GM19397 (cell line): ENCODE measurements around the gene SNAPC2.
"Not testable (repeated sequence)": the region's sequence is repeated elsewhere in the genome, so short reads cannot be mapped to it uniquely, and the experiment has no call there.

Experiments used
- ATAC-seq: cut with Tn5 transposase; IDR thresholded peaks from one replicate; pipeline ENCODE4 v1.9.1; 2021; ENCODE audit warnings: mild to moderate bottlenecking, moderate library complexity; ENCODE audit not compliant: unreplicated experiment

SNAPC2 gene

DNA sequence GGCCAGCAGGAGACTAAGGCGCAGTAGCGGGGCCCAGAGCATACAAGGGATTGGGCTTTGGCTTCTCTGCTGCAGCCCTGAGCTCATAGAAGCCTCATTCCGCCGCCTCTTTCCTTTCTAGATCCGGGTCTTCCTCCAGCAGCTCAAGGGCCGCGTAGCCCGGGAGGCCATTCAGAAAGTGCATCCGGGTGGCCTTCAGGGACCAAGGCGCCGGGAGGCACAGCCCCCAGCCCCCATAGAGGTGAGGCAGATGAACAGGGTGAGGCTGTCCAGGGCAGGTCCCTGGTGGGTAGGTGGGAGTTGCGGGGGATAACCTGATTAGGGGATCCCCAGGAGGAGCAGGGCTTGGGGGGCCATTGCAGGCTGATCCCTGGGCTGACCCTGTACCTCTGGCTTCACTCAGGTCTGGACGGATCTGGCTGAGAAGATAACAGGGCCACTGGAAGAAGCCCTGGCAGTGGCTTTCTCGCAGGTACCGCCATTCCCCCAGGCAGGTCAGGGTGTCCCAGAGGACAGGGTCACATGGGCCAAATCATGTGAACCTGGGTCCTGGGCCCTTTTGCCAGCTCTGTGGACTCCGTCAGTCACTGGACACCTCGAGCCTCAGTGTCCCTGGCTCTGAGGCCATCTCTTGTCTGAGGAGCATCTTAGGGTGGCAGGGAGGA, 1.3 kb downstream of the SNAPC2 start:
- no peak for ATAC-seq

DNA sequence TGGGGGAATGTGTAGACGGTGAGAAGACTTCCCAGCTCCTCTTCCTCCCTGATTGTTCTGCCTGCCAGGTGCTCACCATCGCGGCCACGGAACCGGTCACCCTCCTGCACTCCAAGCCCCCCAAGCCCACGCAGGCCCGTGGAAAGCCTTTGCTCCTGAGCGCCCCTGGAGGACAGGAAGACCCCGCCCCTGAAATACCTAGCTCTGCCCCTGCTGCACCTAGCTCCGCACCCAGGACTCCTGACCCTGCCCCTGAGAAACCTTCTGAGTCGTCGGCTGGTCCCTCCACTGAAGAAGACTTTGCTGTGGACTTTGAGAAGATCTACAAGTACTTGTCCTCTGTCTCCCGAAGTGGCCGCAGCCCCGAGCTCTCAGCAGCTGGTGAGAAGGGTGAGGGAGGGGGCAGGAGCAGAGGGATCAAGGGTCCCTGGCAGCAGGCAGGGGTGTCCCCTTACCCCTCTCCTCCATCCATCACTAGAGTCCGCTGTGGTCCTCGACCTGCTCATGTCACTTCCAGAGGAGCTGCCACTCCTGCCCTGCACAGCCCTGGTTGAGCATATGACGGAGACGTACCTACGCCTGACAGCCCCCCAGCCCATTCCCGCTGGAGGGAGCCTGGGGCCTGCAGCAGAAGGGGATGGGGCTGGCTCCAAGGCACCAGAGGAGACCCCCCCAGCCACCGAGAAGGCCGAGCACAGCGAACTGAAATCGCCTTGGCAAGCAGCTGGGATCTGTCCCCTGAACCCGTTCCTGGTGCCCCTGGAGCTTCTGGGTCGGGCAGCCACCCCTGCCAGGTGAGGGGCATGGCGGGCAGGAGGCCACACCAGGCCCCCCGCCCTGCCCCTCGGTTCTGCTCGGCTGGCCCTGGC, 2.1 kb downstream of the SNAPC2 start:
- no peak for ATAC-seq

DNA sequence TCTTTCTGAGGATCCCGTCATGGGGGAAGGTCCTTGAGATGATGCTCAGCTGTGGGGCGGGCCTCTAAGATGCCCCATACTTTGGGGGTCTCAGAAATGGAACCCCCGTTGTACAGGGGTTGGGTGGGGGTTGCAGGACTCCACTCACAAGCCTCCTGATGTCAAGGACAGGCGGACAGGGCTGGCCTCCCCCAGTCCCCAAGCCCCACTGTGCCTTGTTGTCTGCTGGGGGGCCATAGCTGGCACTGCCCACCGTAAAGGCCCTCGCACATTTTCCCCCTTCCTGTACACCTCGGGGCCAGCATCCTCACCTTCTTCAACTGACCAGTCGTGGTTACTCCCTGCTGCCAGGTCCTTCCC, 2.7 kb downstream of the SNAPC2 start:
- ATAC-seq, result no peak

DNA sequence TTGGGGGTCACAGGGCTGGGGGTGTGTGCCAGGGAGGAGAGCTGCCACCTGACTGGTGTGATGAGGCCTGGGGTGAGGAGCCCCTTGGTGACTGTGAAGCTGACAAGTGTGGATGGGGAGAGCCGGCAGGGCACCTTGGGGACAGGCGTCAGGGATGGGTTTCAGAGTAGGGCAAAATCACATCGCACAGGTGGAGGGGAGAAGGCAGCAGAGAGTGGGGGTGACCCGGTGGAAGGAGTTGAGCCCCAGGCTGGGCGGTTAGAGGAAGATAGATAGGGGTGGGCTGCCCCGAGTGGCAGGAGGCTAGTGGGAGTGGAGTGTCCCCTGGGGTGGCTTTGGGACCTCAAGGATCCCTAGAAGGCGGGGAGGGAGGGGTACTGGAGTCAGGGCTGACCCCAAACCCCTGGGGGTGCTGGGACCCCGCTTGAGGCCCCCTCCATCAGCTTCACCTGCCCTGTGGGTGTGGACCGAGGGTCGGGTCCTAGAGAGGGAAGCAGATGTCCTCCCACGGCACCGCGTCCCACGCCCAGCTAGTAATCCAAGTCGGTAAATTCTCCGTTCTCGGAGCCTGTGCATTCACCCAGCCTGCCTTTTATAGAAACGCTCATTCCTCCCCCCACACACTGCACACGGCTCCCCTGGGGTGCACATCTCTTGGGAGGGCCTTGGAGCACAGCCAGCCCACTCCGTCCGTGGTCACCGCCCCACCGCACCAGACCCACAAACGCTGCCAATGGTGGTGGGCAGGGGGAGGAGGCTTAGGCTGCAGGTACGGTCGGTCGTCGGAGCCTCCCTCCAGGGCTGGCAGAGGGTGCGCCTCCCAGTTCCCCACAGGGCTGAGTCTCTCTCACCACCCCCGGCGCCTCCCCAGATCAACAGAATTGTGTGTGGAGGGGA, 3.4 kb downstream of the SNAPC2 start:
- ATAC-seq, result no peak

DNA sequence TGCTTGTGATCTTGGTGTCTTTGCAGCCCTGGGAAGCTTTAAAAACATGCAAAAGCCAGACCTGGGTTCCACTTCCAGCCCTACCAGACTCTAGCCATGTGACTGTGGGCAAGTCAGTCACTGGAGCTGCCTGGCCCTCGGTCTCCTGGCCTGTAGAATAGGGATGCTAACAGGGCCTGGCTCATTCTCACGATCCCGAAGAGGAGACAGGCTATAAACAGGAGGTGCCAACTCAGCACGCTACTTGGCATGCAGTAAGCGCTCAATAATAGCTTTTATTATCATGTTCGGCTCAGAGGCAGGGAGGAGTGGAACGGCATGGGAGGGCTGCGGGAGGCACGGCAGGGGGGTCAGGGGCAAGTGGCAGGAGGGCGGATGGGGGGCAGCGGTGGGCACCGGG, 4.1 kb downstream of the SNAPC2 start:
- ATAC-seq, result no peak

DNA sequence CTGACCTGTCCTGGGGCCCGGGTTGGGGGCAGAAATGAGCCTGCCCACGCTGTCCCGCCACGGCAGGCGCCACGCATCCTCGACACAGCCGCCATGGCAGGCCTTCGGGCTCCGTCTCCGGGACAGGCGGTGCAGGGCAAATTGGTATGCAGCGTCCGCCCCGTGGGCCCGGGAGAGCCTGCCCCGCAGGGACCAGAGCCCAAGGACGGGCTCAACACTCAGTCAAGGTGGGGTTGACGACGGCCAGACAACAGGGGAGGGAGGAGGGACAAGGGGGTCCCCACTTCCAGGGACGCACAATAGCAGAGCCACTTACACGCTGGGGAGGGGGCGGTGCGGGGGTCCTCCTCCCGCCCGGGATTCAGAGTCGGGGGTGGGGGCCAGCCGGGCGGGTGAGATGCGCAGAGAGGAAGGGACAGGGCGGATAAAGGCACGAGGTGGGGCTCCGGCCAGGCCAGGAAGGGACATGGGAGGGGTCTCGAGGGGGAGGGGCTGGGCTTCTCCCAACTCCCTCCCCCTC, 4.6 kb downstream of the SNAPC2 start:
- no peak for ATAC-seq

DNA sequence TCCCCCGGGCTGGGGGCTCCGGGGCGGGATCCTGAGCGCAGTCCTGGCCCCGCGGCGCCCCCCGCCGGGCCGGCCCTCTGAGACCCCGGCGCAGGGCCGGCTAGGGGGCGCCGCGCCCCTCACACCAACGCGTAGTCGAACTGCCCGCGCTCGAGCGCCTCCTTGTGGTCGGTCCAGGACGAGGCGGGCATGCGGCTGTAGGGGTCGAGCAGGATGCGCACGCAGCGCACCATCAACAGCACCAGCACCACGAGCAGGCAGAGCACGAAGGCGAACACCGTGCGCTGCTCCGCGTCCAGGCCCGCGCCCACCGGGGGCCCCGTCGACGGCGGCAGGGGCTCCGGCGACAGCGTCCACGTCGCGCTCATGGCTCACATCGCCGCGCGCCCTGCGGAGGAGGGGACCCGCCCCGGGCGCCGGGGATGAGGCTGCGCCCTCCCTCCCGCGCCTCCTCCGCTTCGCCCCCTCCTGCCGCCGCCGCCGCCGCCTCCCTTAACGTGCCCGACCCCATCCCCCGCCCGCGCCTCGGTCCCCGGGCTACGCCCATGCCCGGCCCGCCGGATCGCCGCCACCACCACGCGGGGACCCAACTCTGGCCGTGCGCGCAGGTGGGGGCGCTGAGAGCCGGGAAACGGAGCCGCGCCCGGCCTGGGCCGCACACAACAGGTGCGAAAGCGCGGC, 5.2 kb downstream of the SNAPC2 start:
- no peak for ATAC-seq

DNA sequence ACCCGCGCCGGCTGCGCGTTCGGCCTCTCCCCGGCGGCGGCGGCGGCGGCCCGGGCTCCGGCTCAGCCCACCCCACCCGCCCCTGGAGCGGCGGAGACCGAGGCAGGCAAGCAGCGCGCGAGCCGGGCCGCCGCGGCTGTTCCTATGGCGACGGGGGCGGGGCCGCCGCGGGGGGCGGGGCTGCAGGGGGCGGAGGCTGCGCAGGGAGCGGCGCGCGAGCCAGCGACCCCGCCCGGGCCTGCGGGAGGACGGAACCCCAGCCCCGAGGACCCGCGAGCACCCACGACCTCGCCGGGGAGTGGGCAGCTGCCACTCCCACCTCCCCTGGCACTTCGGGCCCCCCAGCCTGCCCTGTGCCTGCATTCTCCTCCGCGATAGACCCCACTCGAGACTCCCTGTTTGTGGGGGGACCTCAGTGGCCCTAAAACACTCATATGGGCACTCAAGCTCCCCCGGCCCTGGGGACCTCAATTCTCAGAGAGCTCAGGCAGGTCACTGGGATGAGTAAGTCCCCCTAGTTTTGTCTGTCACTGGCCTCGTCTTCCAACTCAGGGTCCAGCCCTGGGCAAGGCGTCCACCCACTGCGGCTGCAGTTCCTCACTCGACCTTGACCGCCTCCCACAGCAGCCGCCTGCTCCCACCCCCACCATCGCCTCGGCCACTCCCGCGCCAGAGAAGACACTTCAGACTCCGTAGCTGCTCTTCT, 6.0 kb downstream of the SNAPC2 start, which contains the start of gene CTXN1:
CTXN1 (minus strand) TSS at position 115 of the 706 bp plus-strand sequence. CDS start 597 bp downstream, outside the sequence.
- no peak for ATAC-seq

DNA sequence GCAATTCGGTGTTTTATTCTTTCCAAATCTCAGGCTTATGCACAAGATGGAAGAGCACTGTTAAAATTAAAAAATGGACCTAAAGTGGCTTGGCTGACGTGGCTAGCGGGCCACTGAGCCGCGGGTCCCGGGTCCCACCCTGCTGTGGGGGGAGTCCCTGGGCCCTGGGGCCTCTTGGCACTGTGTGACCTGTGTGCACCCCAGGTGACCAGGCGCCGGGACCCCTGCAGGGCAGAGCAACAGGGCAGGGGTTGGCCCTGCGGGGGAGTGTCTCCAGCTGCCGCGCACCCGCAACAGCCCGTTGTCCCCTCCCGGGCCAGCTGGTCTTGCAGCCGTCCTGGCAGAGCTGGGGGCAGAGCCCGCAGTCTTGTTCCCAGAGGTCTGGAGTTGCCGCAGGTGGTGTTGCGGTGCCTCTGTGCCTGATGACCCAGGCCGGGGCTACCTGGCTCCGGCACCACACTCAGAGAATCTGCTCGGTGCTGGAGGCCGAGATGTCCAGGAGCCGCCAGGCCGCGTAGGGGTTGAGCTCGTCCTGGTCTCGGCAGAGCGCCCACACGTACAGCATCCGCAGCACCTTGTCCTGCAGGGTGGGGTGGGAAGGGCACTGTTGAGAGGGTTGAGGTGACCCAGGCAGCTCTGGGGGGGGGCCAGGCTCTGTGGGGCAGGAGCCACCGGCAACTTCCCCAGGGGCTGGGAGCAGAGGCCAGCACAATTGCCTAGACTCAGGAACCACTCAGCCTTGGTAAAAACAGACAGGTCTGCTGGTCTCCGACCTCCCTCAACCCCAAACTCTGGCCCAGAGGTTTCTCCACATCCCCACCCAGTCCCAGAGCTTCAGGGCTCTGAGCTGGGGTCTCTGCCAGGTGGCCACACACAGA, 6.8 kb downstream of the SNAPC2 start:
- ATAC-seq, result no peak

DNA sequence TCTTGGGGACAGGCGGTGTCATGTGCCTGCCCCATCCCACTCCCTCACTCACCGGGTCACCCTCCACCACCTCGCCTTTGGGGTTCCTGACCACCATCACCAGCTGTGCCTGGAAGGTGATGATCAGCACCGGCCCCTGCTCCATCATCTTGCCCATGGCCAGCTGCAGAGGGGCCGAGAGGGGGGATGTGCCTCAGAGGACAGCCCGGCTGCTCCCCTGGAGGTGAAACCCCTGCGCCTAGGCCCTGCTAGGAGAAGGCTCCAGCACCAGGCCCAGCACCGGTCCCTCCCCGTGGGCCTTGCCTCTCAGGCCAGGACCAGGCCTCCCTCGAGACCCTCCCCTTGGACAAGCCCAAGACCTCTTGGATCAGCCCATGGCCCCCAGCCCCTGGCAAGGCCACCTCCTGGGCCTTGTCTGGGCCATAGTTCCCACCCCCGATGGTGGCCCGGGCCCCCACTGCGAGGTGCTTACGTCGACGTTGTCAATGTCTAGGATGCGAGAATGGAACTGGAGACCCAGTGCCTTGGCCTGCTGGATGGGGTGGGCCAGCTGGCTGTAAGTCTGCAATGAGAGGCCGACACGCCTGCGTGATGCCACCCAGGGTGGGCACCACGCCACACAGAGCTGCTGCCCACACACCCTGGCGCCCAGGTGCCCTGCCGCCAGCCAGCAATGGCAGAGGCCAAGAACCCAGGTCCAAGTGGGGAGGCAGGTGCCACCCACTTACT, 7.6 kb downstream of the SNAPC2 start:
- no peak for ATAC-seq

DNA sequence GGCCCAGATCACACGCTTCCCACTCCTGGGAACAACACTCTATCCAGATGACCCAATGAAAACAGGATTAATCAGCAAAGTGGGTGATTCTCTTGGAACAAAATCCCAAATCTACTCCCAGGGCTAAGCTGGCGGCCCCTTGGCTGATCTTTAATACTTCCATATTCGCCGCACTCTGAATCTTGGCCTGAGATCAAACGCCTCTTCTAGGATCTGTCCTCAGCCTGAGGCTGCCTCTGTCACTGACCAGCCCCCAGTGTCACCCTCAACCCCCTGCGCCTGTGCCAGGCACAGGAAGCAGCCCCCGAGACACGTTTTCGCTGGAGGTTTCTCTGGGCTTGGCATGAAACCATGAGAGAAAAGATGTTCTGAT, 8.2 kb downstream of the SNAPC2 start:
- ATAC-seq, result no peak

DNA sequence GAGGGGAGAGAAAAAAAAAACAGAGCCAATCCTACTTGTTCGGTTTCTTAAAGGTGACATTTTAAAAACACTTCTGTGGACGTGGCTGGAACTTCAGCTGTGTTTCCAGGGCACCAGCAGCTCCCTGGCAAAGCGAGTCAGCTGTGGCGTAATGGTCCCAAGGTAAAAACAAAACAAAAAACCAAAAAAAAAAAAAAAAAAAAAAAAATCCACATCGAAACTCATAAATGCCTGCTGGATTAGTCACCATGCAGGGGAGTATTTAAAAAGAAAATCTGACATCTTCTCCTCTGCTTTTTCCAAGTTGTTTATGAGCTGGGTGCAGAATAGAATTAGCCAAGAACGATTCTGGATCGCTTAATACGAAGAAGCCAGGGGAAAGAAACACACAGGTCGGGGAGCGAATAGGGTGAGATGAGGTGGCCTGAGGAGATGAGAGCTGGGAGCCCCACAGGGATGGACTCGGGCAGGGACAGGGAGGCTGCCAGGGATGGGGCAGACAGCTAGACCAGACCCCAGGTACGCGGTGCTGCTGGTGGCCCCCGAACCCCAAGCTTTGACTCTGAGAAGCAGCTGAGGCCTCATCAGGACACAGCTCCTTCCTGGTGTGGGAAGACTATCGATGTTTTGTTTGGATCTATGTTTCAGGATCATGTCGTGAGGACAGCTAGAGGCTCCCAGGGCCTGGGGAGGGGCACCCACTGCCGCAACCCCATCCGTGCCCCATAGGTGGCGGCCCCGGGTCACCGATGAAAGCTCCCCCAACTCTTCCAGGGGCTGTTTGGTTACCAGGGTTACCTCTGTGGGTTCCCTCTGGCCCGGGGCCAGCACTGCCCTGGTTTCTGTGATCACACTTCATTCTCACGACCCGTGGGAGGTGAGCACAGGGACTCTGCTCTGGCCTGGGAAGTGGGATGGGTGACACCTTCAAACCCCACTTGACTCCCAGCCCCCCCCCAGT, 8.9 kb downstream of the SNAPC2 start:
- no peak for ATAC-seq

DNA sequence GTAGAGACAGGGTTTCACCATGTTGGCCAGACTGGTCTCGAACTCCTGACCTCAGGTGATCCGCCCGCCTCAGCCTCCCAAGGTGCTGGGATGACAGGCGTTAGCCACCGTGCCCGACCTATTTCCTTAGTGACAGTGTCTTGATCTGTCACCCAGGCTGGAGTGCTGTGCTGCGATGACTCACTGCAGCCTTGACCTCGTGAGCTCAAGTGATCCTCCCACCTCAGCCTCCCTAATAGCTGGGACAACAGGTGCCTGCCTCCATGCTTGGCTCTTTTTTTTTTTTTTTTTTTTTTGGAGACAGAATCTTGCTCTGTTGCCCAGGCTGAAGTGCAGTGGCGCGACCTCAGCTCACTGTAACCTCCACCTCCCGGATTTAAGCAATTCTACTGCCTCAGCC, 9.9 kb downstream of the SNAPC2 start:
- not testable (repeated sequence) for ATAC-seq

DNA sequence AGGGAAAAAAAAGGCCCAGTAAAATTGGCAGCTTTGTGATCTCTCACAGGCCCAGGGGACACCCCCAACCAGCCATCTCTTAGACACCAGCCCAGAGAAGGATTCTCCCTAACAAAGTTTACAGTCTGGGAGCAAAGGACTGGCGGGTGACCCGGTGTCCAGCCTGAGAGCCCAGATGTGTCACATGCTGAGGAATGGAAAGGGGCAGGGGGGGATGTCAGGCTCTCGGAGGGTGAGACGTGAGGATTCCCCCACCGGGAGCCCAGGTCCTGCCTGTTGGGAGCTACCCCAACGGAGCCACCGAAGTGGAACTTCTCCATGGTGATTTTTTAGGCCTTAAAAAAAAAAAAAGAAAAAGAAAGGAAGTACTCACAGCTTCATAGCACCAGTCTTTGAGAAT, 10.6 kb downstream of the SNAPC2 start:
- no peak for ATAC-seq

DNA sequence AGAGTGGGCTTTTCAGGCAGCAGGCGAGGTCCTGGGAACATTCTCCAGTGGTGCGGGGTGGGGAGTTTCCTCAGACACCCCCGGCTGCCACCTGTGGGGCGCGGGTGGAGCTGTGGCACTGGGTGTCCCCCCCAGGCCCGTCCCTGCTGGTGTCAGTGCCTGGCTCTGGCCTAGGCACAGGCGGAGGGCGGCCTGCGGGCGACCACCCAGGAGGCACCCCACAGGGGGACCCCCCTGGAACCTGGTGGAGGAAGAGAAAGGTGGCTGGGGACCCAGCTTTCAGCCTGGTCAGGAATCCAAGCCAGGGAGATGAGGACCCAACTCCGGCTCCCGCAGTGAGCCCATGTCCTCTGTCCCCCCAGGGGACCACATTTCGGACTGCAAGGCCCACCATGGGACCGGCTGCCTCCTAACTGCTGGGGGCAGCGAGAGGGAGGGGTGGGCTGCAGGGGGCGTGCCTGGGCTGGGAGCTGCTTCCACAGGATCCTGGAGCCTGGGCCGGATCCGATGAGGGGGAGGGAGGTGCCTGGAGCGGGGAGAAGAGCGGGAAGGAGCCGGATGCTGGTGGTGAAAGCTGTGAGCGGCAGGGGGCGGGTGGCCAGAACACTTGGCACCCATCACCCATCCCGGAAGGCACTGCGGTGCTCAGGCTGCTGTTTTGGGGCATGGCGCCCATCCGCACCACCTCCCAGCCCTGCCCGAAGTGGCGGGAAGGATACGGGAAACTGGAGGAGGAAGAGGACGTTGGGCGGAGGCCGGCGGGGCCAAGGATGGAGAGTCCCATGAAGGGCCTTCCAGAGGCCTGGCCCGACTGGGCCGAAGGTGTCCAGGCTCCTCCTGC, 11.3 kb downstream of the SNAPC2 start:
- ATAC-seq, result no peak

DNA sequence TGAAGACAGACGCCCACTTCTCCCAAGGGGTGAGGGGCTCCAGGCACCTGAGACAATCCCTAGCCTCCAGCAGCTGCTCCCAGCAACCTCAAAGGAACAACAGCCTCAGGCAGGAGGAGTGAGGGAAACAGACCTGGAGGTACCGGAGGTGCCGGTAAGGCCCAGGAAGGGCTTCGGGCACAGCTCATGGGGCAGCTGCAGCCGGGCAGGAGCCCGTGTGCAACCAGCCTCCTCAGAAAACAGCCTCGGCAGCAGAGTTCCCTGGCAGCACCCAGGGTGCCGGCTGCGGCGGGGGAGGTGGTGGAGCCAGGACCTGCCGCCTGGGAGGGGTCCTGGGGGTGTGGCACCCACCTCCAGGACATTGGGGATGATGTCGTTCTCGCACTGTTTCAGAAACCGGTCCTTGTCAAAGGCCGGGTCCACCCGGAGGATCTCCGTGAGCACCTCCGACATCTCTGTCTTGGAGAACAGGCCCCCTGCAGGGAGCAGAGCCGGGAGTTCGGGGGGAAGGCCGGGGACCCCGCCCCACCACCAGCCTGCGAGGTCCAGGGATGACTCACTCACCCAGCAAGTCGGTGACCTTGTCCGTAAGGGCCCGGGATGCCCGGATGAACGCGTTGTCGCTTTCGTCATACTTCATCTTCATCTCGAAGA, 12.3 kb downstream of the SNAPC2 start:
- ATAC-seq, result no peak
